ENCODE data around the gene RNF112. TPM values are rescaled to one million over a fixed set of nuclear protein-coding genes. Genes with fewer than 3 reads are reported as not detected.

Gene RNF112
- total and polyA plus RNA-seq, 7 experiments from 2014 or later, result 0.15 to 2.3 (median 1.1) TPM; not detected in 1

DNA sequence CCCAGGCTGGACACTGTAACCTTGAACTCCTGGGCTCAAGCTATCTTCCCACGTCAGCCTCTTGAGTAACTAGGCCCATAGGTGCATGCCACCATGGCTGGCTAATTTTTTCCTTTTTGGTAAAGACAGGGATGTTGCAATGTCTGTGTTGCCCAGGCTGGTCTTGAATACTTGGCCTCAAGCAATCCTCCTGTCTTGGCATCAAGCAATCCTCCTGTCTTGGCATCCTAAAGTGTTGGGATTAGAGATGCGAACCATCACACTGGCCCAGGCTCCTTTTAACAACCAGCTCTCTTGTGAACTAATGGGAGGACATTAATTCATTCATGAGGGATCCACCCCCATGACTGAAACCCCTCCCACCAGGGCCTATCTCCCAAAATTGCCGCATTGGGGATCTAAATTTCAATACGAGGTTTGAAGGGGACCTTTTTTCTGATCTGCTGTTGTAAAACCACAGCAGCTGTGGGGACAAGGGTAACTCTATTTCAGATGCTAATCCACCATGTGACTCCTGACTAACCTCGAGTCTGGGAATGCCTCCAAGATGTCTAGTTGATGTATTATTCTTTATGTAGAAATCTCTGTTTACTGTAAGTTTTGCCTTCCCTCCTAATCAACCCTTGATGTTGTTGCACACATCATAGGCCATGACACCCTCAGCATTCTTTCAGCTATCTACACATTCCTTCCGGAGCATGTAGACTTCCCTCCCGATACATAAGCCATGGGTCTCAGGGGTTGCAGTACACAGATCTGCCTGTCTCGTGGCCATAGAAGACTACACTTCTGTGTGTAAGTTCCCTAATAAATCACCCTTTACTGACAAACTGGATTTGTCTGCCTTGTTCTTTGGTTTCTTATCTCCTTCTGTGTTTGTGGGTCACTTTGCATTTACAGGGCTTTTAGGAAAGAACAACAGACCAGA is 37.6 kb downstream of the RNF112 start:
- intact Hi-C loops (cut with micrococcal nuclease), result loop anchor here in 1 of 2 donors (5.0 kb wide), 1 partner anchor 319 kb away; no protein-coding TSS in a partner anchor
- H3K27me3 Mint-ChIP-seq, result peaks cover 9 to 17% (median 16%) of the 10 kb centered on the region in 5 donors
- H3K27ac Mint-ChIP-seq, result no peak overlapping the region
- H3K4me3 ChIP-seq (ENCODE audit: low read length), result no peak overlapping the region
- H3K9me3 ChIP-seq (ENCODE audit: control insufficient read depth in 2 of 3, low read length in 3 of 3), result peaks cover 0 to 3% (median 0%) of the 10 kb centered on the region in 3 experiments
- POLR2A ChIA-PET, result interaction anchor here (1.2 kb wide), 1 partner anchor 85 kb away, joined by 3 read pairs; no protein-coding TSS in a partner anchor
- peaks cover 0 to 6% (median 4%) of the 10 kb centered on the region in 7 donors for H3K4me1 Mint-ChIP-seq
- H3K27ac ChIP-seq (ENCODE audit: low read depth, low read length), result no peak overlapping the region
- CTCF ChIA-PET, result interaction anchor here (0.7 to 5.1 kb wide), 5 partner anchors 15 to 110 kb away, joined by 3 to 64 read pairs (median 7); partner anchors contain the start of gene B9D1
- H3K4me1 ChIP-seq (ENCODE audit: control insufficient read depth in 2 of 2, insufficient read depth in 2 of 2, low read length in 2 of 2), result no peaks in the 10 kb centered on the region
- peaks cover 0 to 7% (median 3%) of the 10 kb centered on the region in 5 donors for H3K36me3 Mint-ChIP-seq
- DNase-seq (no peak), ATAC-seq (no peak)
- no peaks in the 10 kb centered on the region for H3K27me3 ChIP-seq (ENCODE audit: control insufficient read depth in 2 of 2, insufficient read depth in 2 of 2, low read length in 2 of 2)
- no peak overlapping the region for H3K4me3 Mint-ChIP-seq
- H3K36me3 ChIP-seq (ENCODE audit: control insufficient read depth in 2 of 3, insufficient read depth in 3 of 3, low read length in 3 of 3), result no peaks in the 10 kb centered on the region
- H3K9me3 Mint-ChIP-seq, result peaks cover 0 to 25% (median 8%) of the 10 kb centered on the region in 11 donors

DNA sequence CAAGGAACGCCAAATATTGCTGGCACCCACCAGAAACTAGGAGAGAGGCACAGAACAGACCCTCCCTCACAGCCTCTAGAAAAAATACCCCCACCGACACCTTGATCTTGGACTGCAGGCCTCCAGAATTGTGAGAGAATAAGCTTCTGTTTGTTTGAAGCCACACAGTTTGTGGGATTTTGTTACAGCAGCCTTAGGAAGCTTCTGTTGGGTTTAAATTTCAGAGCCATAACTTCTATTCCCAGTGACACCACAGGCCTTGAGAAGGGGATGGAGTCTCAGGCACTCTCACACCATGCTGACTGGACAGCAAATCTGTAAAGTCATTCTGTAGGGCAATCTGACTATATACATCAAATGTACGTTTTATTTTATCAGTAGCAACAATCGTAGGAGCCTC is 38.6 kb downstream of the RNF112 start:
- intact Hi-C loops (cut with micrococcal nuclease), result loop anchor here in 1 of 2 donors (5.0 kb wide), 1 partner anchor 318 kb away; no protein-coding TSS in a partner anchor
- no peak overlapping the region for H3K27ac Mint-ChIP-seq
- POLR2A ChIA-PET, result no interaction called here
- Histone ChIP-seq H3K4me3 (ENCODE audit: low read length) (no peak overlapping the region), H3K4me1 (ENCODE audit: control insufficient read depth in 2 of 2, insufficient read depth in 2 of 2, low read length in 2 of 2) (no peaks in the 10 kb centered on the region), H3K36me3 (ENCODE audit: control insufficient read depth in 2 of 3, insufficient read depth in 3 of 3, low read length in 3 of 3) (no peaks in the 10 kb centered on the region), H3K27me3 (ENCODE audit: control insufficient read depth in 2 of 2, insufficient read depth in 2 of 2, low read length in 2 of 2) (no peaks in the 10 kb centered on the region), H3K9me3 (ENCODE audit: control insufficient read depth in 2 of 3, low read length in 3 of 3) (peaks cover 0 to 3% (median 0%) of the 10 kb centered on the region in 3 experiments), H3K27ac (ENCODE audit: low read depth, low read length) (no peak overlapping the region)
- peaks cover 0 to 15% (median 7%) of the 10 kb centered on the region in 11 donors for H3K9me3 Mint-ChIP-seq
- peaks cover 0 to 6% (median 4%) of the 10 kb centered on the region in 7 donors for H3K4me1 Mint-ChIP-seq
- no peak for DNase-seq
- H3K27me3 Mint-ChIP-seq, result peaks cover 9 to 19% (median 17%) of the 10 kb centered on the region in 5 donors
- no peak for ATAC-seq
- peaks cover 0 to 4% (median 3%) of the 10 kb centered on the region in 5 donors for H3K36me3 Mint-ChIP-seq
- CTCF ChIA-PET, result interaction anchor here (1.0 to 5.1 kb wide), 2 partner anchors 25 to 86 kb away, joined by 4 to 64 read pairs; partner anchors contain the start of gene B9D1
- H3K4me3 Mint-ChIP-seq, result no peak overlapping the region

DNA sequence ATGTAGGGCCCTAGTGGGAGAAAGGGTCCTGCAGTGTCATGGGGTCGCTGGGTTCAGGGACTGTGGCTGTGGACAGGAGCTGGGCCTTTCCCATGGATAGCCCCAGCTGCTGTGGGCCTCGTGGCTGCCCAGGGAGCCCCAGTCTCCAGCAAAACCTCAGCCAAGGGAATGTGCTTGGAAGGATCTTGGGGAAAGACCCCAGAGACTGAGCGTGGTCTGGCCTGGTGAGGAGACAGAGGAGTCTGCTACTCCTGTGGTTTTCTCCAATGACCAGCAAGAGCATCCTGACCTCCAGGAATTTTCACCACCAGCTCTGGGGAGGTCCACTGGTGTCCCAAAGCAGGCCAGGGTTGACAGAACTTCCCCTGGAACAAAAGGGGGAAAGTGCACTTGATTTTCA is 42.3 kb downstream of the RNF112 start:
- H3K9me3 Mint-ChIP-seq, result no peaks in the 10 kb centered on the region
- no peak overlapping the region for H3K4me3 ChIP-seq (ENCODE audit: low read length)
- no peak overlapping the region for H3K27ac Mint-ChIP-seq
- no peaks in the 10 kb centered on the region for H3K9me3 ChIP-seq (ENCODE audit: control insufficient read depth in 2 of 3, low read length in 3 of 3)
- peaks cover 0 to 37% (median 11%) of the 10 kb centered on the region in 5 donors for H3K27me3 Mint-ChIP-seq
- no peaks in the 10 kb centered on the region for H3K27me3 ChIP-seq (ENCODE audit: control insufficient read depth in 2 of 2, insufficient read depth in 2 of 2, low read length in 2 of 2)
- peaks cover 0 to 19% (median 8%) of the 10 kb centered on the region in 7 donors for H3K4me1 Mint-ChIP-seq
- H3K27ac ChIP-seq (ENCODE audit: low read depth, low read length), result no peak overlapping the region
- DNase-seq (no peak), ATAC-seq (no peak)
- no peaks in the 10 kb centered on the region for H3K36me3 ChIP-seq (ENCODE audit: control insufficient read depth in 2 of 3, insufficient read depth in 3 of 3, low read length in 3 of 3)
- no peaks in the 10 kb centered on the region for H3K4me1 ChIP-seq (ENCODE audit: control insufficient read depth in 2 of 2, insufficient read depth in 2 of 2, low read length in 2 of 2)
- POLR2A ChIA-PET, result no interaction called here
- H3K4me3 Mint-ChIP-seq, result no peak overlapping the region
- H3K36me3 Mint-ChIP-seq, result no peaks in the 10 kb centered on the region
- intact Hi-C loops (cut with micrococcal nuclease), result no loop called here
- CTCF ChIA-PET, result no interaction called here

DNA sequence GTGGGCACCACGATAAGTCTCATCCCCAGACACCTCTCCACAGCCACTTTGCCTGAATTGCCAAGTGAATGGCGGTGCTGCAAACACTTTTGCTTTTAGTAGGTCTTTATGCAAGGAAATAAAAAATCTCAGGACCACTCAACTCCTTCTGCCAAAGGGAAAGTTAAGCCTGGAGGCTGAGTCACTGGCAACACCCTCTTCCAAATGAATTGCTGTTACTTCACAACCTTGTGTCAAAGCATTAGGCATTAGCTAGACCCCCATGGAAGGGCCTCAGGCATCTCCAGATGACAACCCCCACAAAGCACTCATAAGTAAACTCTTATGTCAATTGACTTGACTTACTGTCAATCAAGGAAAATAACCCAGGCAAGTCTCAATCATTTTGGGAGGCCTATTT is 43.0 kb downstream of the RNF112 start:
- POLR2A ChIA-PET, result interaction anchor here (0.5 kb wide), 1 partner anchor 13 kb away, joined by 3 read pairs; no protein-coding TSS in a partner anchor
- peaks cover 0 to 24% (median 9%) of the 10 kb centered on the region in 7 donors for H3K4me1 Mint-ChIP-seq
- H3K4me3 Mint-ChIP-seq, result no peak overlapping the region
- no peaks in the 10 kb centered on the region for H3K9me3 Mint-ChIP-seq
- intact Hi-C loops (cut with micrococcal nuclease), result no loop called here
- ATAC-seq, result no peak
- Histone ChIP-seq H3K4me1 (ENCODE audit: control insufficient read depth in 2 of 2, insufficient read depth in 2 of 2, low read length in 2 of 2) (no peaks in the 10 kb centered on the region), H3K27me3 (ENCODE audit: control insufficient read depth in 2 of 2, insufficient read depth in 2 of 2, low read length in 2 of 2) (no peaks in the 10 kb centered on the region), H3K4me3 (ENCODE audit: low read length) (no peak overlapping the region), H3K36me3 (ENCODE audit: control insufficient read depth in 2 of 3, insufficient read depth in 3 of 3, low read length in 3 of 3) (no peaks in the 10 kb centered on the region), H3K9me3 (ENCODE audit: control insufficient read depth in 2 of 3, low read length in 3 of 3) (no peaks in the 10 kb centered on the region), H3K27ac (ENCODE audit: low read depth, low read length) (no peak overlapping the region)
- H3K27ac Mint-ChIP-seq, result no peak overlapping the region
- no peaks in the 10 kb centered on the region for H3K36me3 Mint-ChIP-seq
- CTCF ChIA-PET, result interaction anchor here (2.8 kb wide), 1 partner anchor 91 kb away, joined by 12 read pairs; the partner anchor contains the start of gene B9D1
- H3K27me3 Mint-ChIP-seq, result peaks cover 0 to 36% (median 8%) of the 10 kb centered on the region in 5 donors
- no peak for DNase-seq

DNA sequence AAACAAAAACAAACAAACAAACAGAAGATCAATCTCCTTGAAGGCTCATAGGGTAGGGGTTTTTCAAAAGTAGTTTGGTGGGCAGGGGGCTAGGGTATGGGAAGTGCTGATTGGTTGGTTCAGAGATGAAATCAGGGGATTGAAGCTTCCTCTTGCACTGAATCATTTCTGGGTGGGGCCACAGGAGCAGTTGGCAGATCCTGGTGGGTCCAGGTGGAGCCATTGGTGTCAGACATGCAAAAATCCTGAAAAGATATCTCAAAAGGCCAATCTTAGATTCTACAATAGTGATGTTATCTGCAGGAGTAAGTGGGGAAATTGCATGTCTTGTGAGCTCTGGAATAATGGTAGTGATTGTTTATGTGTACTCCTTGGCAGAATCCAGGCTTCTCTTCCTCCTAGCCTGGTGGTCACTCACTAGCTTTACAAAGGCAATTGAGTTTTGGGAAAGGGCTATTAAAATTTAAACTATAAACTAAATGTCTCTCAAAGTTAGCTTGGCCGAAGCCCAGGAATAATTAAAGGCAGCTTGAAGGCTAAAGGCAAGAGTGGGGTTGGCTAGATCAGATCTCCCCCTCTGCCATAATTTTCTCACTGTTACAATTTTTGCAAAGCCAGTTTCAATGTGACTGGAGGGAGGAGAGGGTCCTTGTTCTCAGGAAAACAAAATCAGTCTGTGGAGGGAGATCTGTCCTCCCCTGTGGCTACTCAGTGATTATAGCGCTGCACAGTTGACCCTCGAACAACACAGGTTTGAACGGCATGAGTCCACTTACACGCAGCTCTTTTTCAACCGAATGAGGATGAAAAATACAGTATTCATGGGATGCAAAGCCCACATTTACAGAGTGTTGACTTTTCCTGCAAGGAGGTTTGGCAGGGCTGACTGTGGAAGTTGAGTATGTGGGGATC is 45.2 kb downstream of the RNF112 start:
- peaks cover 5 to 42% (median 19%) of the 10 kb centered on the region in 7 donors for H3K4me1 Mint-ChIP-seq
- no peaks in the 10 kb centered on the region for H3K36me3 Mint-ChIP-seq
- ATAC-seq (no peak), DNase-seq (no peak)
- intact Hi-C loops (cut with micrococcal nuclease), result no loop called here
- H3K9me3 Mint-ChIP-seq, result no peaks in the 10 kb centered on the region
- peak overlapping the region in 2 of 9 donors; percentile 11 to 34 for H3K27ac Mint-ChIP-seq
- peaks cover 0 to 32% (median 0%) of the 10 kb centered on the region in 5 donors for H3K27me3 Mint-ChIP-seq
- Histone ChIP-seq H3K27me3 (ENCODE audit: control insufficient read depth in 2 of 2, insufficient read depth in 2 of 2, low read length in 2 of 2) (no peaks in the 10 kb centered on the region), H3K9me3 (ENCODE audit: control insufficient read depth in 2 of 3, low read length in 3 of 3) (no peaks in the 10 kb centered on the region), H3K4me1 (ENCODE audit: control insufficient read depth in 2 of 2, insufficient read depth in 2 of 2, low read length in 2 of 2) (peaks cover 1 to 5% of the 10 kb centered on the region in 2 donors), H3K4me3 (ENCODE audit: low read length) (no peak overlapping the region), H3K36me3 (ENCODE audit: control insufficient read depth in 2 of 3, insufficient read depth in 3 of 3, low read length in 3 of 3) (no peaks in the 10 kb centered on the region), H3K27ac (ENCODE audit: low read depth, low read length) (no peak overlapping the region)
- ChIA-PET CTCF (interaction anchor here (0.9 to 2.8 kb wide), 3 partner anchors 9 to 94 kb away, joined by 4 to 12 read pairs (median 5); partner anchors contain the start of gene B9D1), POLR2A (interaction anchor here (0.7 kb wide), 1 partner anchor 178 kb away, joined by 3 read pairs; no protein-coding TSS in a partner anchor)
- H3K4me3 Mint-ChIP-seq, result peak overlapping the region in 3 of 10 donors; percentile 12 to 41 (median 20)

DNA sequence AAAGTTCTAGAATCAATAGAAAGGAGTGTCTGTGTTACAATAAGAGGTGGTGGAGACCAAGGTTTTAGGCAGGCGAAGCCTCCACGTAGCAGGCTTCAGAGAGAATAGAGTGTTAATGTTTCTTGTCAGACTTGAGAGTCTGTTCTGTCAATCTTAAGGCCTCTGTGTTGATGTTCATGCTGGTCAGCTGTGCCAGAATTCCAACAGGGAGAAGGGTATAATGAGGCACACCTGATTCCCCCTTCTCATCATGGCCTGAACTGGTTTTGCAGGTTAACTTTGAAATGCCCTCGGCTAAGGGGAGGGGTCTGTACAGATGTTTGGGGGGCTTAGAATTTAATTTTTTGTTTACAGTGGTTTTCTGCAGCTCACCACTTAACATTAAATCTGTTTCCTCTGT is 46.0 kb downstream of the RNF112 start:
- Histone ChIP-seq H3K4me1 (ENCODE audit: control insufficient read depth in 2 of 2, insufficient read depth in 2 of 2, low read length in 2 of 2) (peaks cover 3 to 12% of the 10 kb centered on the region in 2 donors), H3K27ac (ENCODE audit: low read depth, low read length) (no peak overlapping the region), H3K36me3 (ENCODE audit: control insufficient read depth in 2 of 3, insufficient read depth in 3 of 3, low read length in 3 of 3) (no peaks in the 10 kb centered on the region), H3K9me3 (ENCODE audit: control insufficient read depth in 2 of 3, low read length in 3 of 3) (no peaks in the 10 kb centered on the region), H3K27me3 (ENCODE audit: control insufficient read depth in 2 of 2, insufficient read depth in 2 of 2, low read length in 2 of 2) (no peaks in the 10 kb centered on the region), H3K4me3 (ENCODE audit: low read length) (no peak overlapping the region)
- intact Hi-C loops (cut with micrococcal nuclease), result no loop called here
- Mint-ChIP-seq H3K27ac (peak overlapping the region in 1 of 9 donors; percentile 14), H3K4me1 (peaks cover 5 to 49% (median 26%) of the 10 kb centered on the region in 7 donors), H3K4me3 (peak overlapping the region in 3 of 10 donors; percentile 12 to 41 (median 20)), H3K9me3 (no peaks in the 10 kb centered on the region), H3K36me3 (no peaks in the 10 kb centered on the region), H3K27me3 (peaks cover 0 to 32% (median 0%) of the 10 kb centered on the region in 5 donors)
- DNase-seq (no peak), ATAC-seq (no peak)
- ChIA-PET POLR2A (no interaction called here), CTCF (interaction anchor here (1.1 to 2.8 kb wide), 2 partner anchors 93 to 94 kb away, joined by 5 to 12 read pairs; partner anchors contain the start of gene B9D1)
